Body of pancreas (tissue), 4 donors: ENCODE measurements around the gene CORIN.

Experiments used
- POLR2A ChIP-seq, 3 donors: fragments of 450-650 bp; IDR thresholded peaks; one replicate each; pipeline ENCODE4 v1.6.1; 2016; ENCODE audit warnings: antibody characterized with exemption in 3 of 3, mild to moderate bottlenecking in 2 of 3
- TF ChIP-seq, protein P1 (sequence below), 7 experiments: fragments of 450-650 bp in 4 of 7; fragments of 200-600 bp in 3 of 7; sonication (generic) in 3 of 7; IDR thresholded peaks; one replicate each; pipeline ENCODE4 v1.5.1; 2016 to 2019; ENCODE audit warnings: antibody characterized with exemption in 7 of 7

- TF ChIP-seq, protein P1, sequence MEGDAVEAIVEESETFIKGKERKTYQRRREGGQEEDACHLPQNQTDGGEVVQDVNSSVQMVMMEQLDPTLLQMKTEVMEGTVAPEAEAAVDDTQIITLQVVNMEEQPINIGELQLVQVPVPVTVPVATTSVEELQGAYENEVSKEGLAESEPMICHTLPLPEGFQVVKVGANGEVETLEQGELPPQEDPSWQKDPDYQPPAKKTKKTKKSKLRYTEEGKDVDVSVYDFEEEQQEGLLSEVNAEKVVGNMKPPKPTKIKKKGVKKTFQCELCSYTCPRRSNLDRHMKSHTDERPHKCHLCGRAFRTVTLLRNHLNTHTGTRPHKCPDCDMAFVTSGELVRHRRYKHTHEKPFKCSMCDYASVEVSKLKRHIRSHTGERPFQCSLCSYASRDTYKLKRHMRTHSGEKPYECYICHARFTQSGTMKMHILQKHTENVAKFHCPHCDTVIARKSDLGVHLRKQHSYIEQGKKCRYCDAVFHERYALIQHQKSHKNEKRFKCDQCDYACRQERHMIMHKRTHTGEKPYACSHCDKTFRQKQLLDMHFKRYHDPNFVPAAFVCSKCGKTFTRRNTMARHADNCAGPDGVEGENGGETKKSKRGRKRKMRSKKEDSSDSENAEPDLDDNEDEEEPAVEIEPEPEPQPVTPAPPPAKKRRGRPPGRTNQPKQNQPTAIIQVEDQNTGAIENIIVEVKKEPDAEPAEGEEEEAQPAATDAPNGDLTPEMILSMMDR (IDR thresholded peaks at IDR 0.05): no peak
- TF ChIP-seq POLR2A (IDR thresholded peaks at IDR 0.05): no peak
These were observed 142.6 kb downstream of the CORIN start for GRCh38 chr4:47695260-47695659.
